Upper lobe of left lung (tissue), 4 donors: Measurements from ENCODE around the gene MILR1.
"Not testable (repeated sequence)": the region's sequence is repeated elsewhere in the genome, so short reads cannot be mapped to it uniquely, and the experiment has no call there.

Experiments used
- POLR2A ChIP-seq, 4 donors: fragments of 450-650 bp; IDR thresholded peaks; one replicate each; pipeline ENCODE4 v1.5.1; 2016 to 2017; ENCODE audit warnings: antibody characterized with exemption in 4 of 4, mild to moderate bottlenecking in 2 of 4
- TF ChIP-seq, protein P1 (sequence below), 6 experiments: fragments of 450-650 bp in 4 of 6; fragments of 200-600 bp in 2 of 6; sonication (generic) in 2 of 6; IDR thresholded peaks; one replicate each; pipeline ENCODE4 v1.5.1; 2016 to 2019; ENCODE audit warnings: antibody characterized with exemption in 6 of 6

DNA sequence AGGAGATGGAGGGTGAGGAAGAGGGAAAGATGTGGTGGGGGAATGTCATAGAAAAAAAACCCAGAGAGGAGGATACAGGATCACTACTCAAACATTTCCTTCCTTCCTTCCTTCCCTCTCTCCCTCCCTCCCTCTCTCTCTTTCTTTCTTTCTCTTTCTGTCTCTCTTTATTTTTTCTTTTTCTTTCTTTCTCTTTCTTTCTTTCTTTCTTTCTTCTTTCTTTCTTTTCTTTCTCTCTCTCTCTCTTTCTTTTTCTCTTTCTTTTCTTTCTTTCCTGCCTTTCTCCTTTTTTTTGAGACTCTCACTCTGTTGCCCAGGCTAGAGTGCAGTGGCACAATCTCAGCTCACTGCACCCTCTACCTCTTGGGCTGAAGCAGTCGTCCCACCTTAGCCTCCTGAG lies 17.9 kb downstream of the MILR1 start:
- TF ChIP-seq, protein P1, sequence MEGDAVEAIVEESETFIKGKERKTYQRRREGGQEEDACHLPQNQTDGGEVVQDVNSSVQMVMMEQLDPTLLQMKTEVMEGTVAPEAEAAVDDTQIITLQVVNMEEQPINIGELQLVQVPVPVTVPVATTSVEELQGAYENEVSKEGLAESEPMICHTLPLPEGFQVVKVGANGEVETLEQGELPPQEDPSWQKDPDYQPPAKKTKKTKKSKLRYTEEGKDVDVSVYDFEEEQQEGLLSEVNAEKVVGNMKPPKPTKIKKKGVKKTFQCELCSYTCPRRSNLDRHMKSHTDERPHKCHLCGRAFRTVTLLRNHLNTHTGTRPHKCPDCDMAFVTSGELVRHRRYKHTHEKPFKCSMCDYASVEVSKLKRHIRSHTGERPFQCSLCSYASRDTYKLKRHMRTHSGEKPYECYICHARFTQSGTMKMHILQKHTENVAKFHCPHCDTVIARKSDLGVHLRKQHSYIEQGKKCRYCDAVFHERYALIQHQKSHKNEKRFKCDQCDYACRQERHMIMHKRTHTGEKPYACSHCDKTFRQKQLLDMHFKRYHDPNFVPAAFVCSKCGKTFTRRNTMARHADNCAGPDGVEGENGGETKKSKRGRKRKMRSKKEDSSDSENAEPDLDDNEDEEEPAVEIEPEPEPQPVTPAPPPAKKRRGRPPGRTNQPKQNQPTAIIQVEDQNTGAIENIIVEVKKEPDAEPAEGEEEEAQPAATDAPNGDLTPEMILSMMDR (IDR thresholded peaks at IDR 0.05) = not testable (repeated sequence)
- TF ChIP-seq POLR2A (IDR thresholded peaks at IDR 0.05) = not testable (repeated sequence)
